Measurements from ENCODE around the gene FUT7.

FUT7 gene

DNA sequence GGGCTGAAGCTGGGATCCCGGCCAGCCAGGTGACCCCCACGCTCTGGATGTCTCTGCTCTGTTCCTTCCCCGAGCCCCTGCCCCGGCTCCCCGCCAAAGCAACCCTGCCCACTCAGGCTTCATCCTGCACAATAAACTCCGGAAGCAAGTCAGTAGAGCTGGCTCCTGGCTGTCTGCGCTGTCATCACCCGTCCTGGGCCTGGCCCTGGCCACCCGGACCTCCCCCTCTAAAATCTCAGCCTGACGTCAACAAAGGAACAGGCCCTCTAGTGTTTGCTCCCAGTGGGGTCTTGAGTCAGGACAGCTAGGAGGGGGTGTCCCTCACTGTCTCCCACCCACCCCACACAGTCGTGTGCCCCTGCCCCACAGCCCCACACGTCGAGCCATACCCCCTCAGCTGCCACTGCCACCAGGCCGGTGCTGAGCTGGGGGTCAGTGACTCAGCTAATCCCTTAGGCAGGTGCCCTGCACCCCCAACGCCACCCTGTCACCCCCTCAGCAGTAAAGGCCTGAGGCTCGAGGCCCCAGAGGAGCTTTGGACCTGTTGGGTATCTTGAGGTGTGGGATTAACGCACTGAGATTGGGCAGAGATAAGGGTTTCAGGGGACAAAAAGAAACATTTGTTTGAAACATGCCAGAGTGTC lies 50.2 kb downstream of the FUT7 start:
- no peak for DNase-seq

DNA sequence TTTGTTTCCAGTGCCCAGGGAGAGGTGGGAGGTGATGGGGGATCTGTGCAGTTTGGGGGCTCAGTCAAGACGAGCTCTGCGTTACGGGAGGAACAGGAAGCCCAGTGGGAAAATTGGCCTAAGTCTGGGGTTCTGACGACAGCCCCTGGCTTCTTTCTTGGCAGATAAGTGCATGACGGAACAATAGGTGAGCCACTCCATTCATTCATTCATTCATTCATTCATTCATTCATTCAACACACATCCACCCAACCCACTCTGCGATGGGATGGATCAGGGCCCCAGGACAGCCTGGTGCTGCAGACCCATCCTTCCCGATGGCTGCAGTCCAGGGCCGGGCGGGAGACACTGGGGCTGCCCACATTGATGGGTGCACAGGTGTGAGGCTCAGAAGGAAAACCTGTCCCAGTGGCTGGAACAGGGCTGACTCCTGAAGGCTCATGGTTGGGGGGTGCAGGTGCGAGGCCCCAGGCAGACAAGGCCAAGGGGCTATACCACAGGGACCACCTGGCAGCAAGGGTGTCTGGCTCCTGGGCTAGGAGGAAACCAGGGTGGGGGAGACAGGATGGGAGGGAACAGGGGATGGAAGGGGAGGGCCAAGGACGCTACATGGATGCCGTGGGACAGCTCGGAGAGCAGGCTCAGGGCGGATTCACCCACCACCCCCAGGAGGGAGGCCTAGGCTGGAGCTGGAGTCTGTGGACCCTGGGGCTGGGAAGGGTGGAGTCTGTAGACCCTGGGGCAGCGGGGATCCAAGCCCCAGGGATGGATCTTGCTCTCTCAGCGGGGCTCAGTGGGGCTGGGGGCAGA lies 51.0 kb downstream of the FUT7 start:
- DNase-seq: no peak

Measured in CD4-positive, alpha-beta T cell treated with Interleukin-4 for 4 hours (primary cell).